Airway epithelial cell (primary cell): ENCODE data around the gene HOXB2. TPM values are rescaled to one million over a fixed set of nuclear protein-coding genes. Genes with fewer than 3 reads are reported as not detected.

Source experiments
- total RNA-seq: library from RNA; depleted of rRNA; stranded (reverse); fragments of >200 nt; gene quantifications from 2 replicates; pipeline ENCODE4 v1.2.3, GENCODE V29; 2015

HOXB2 gene
- total RNA-seq: 0.85 and 1.9 TPM in 2 replicates

DNA sequence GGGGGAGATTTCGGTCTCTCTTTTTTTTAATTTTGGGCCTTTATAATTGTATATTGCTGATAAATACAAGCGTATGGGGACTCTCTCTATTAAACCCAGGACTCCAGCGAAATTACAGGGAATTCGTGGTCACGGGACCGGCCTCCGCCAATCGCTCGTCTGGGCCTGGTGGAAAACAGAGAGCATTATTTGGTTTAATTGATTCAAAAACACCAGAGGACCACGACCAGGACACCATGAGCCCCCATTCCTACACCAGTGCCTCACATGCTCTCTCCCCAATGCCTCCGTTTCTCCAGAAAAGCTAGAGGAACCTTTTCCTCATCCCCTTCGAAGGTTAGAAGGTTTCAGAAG is at the start of gene HOXB2:
Gene HOXB2, minus strand, starts transcription at position 88 of the 354 bp plus-strand sequence. CDS start 198 bp downstream, outside the sequence.

GRCh38 chr17:48593126-48593829 is 48.4 kb upstream of the HOXB2 start, which contains the start of gene HOXB5:
HOXB5 (minus strand) TSS chr17:48593779; CDS start chr17:48593682, 97 bp downstream.

DNA sequence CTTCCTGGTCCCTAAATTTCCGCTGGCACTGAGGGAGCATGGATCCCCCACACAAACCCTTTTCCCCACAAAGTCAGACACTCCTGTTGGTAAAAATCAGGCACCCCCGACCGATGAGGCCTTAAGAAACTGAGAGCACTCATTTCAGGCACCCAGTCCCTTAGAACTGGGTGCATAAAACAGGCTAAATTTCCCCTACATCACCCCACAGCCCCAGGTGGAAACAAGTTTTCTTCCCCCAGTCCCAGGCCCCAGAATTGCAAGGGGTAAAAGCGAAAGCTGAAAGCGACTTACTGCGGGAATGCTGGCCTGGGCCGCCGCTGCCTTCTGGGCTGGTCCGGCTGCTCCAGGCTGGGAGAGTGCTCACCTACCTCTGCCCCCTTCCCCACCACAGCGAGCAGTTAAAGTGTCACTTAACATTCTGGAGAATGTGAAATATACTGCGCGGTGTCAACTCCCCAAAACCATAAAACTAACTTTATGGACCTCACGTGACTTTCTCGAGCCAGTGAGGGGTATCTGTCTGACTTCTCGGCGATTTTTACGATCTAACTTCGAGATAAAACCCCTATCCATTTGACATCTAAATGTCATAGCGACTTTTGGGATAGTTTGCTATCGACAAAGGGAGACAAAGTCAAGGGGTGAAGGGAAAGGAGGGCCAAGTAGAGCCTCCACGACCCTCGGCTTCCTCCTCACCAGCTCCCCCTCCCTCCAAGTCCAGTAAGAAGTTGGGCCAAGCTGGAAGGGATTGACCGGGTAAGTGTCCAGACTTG is 45.1 kb upstream of the HOXB2 start, which contains the start of gene HOXB3:
Gene HOXB3, minus strand, starts transcription at position 411 of the 776 bp plus-strand sequence. CDS start 37,767 bp downstream, outside the sequence.

DNA sequence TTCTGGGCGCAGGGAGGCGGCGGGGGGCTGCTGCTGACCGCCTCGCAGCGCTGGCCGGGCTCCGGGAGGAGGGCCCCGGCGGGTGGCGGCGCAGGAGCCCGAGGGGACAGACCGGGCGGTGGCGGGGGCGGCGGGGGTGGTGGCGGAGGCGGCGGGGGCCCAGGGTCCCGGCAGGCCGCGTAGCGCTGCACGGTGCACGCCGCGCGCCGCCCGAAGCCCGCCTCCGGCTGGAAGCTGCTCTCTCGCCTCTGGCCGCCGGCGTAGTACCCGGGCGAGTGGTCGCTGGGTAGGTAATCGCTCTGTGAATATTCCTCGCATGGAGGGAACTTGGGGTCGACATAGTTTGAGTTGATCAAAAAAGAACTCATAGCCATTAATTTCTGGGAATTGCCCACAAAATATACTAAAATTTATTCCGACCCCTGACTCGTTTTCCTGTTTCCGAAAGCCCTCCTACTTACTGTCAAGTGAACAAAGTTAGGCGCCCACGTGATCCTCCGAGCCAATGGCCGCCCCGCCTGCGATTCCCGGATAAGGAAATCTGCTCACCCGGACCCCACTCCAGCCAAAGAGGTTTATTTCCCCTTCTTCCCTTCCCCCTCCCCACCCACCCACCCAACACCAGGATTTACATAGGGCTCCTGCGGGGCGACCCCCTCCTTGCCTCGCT is 33.2 kb upstream of the HOXB2 start, which contains the start of gene HOXB4:
Gene HOXB4, minus strand, starts transcription at position 405 of the 670 bp plus-strand sequence. Its CDS starts 31 bp downstream, at position 374.

GRCh38 chr17:48530887-48531272 is 14.0 kb downstream of the HOXB2 start, which contains the start of gene HOXB1:
HOXB1 (minus strand) TSS chr17:48531011; CDS start chr17:48530904, 107 bp downstream.

Other genes starting within 250 kb of the HOXB2 start
- gene SKAP1, start 114.9 kb downstream of the HOXB2 start, total RNA-seq: not detected in 2 replicates
- gene HOXB1, start 14.1 kb downstream of the HOXB2 start, total RNA-seq: not detected in 2 replicates
- 0.07 TPM in 1 of 2 replicates, not detected in the other for gene HOXB4, start 33.2 kb upstream of the HOXB2 start, total RNA-seq
- gene HOXB3, start 45.1 kb upstream of the HOXB2 start, total RNA-seq: 0.37 and 1.4 TPM in 2 replicates
- 0.14 and 0.28 TPM in 2 replicates for gene HOXB5, start 48.7 kb upstream of the HOXB2 start, total RNA-seq
- gene HOXB6, start 59.9 kb upstream of the HOXB2 start, total RNA-seq: 0.71 and 0.93 TPM in 2 replicates
- gene HOXB7, start 65.9 kb upstream of the HOXB2 start, total RNA-seq: 0.71 TPM in 1 of 2 replicates, not detected in the other
- gene HOXB8, start 70.2 kb upstream of the HOXB2 start, total RNA-seq: not detected in 2 replicates
- not detected in 2 replicates for gene HOXB9, start 81.2 kb upstream of the HOXB2 start, total RNA-seq
- not detected in 2 replicates for gene PRAC1, start 177.4 kb upstream of the HOXB2 start, total RNA-seq
- not detected in 2 replicates for gene PRAC2, start 178.1 kb upstream of the HOXB2 start, total RNA-seq
- not detected in 2 replicates for gene HOXB13, start 183.6 kb upstream of the HOXB2 start, total RNA-seq